ENCODE data around the gene CD58.
"Not testable (repeated sequence)": the region's sequence is repeated elsewhere in the genome, so short reads cannot be mapped to it uniquely, and the experiment has no call there.

The CD58 gene

DNA sequence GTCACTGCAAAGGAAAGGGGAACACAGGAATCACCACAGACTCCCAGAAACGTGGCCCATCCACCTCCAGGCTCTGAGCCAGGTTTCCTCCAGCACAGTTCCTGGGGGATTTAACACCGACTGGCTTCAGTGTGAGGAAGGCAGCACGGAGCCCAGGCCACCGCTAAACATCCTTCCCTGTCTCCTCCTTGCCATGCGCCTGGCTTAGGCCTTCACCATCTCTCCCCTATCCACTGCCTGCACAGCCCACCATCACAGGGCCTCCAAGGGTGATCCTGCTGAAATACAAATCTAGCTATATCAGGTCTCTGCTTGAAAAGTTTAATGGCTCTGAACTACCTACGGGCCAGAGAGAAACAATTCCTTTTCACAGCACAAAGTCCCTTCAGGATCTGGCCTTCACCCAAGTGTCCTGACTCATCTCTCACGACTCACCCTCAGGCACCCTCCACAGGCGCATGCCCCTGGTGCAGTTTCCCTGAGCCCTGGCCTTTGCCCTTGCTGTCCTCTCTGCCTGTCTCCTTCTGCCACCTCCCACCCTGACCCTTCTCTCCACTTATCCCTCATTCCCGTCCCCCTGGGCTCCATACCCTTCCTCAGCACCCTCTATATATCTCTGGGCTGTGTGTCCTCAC, 18.4 kb upstream of the CD58 start:
- not testable (repeated sequence) for H3K4me3 Mint-ChIP-seq; H3K27me3 Mint-ChIP-seq; H3K27ac Mint-ChIP-seq; DNase-seq; H3K36me3 Mint-ChIP-seq (ENCODE audit: insufficient read depth); H3K9me3 Mint-ChIP-seq; ATAC-seq (replicated peaks); H3K4me1 Mint-ChIP-seq (ENCODE audit: low read depth in 2 of 2)

GRCh38 chr1:116587501-116588227, 16.8 kb upstream of the CD58 start:
- DNase-seq (no peak), ATAC-seq (replicated peaks) (no peak)
- Mint-ChIP-seq H3K9me3 (no peaks in the 10 kb centered on the region), H3K36me3 (ENCODE audit: insufficient read depth) (no peaks in the 10 kb centered on the region), H3K4me1 (ENCODE audit: low read depth in 2 of 2) (no peaks in the 10 kb centered on the region), H3K27ac (no peak overlapping the region), H3K27me3 (peaks cover 0 to 10% of the 10 kb centered on the region in 2 donors), H3K4me3 (no peak overlapping the region)

GRCh38 chr1:116586741-116587143, 15.9 kb upstream of the CD58 start:
- Mint-ChIP-seq H3K27ac (no peak overlapping the region), H3K9me3 (no peaks in the 10 kb centered on the region), H3K4me1 (ENCODE audit: low read depth in 2 of 2) (no peaks in the 10 kb centered on the region), H3K4me3 (no peak overlapping the region), H3K36me3 (ENCODE audit: insufficient read depth) (no peaks in the 10 kb centered on the region), H3K27me3 (peaks cover 0 to 20% of the 10 kb centered on the region in 2 donors)
- no peak for DNase-seq
- ATAC-seq (replicated peaks), result no peak

GRCh38 chr1:116585886-116586285, 15.1 kb upstream of the CD58 start:
- H3K27me3 Mint-ChIP-seq, result peaks cover 0 to 23% of the 10 kb centered on the region in 2 donors
- DNase-seq (no peak), ATAC-seq (replicated peaks) (no peak)
- no peaks in the 10 kb centered on the region for H3K9me3 Mint-ChIP-seq
- H3K27ac Mint-ChIP-seq, result no peak overlapping the region
- H3K4me1 Mint-ChIP-seq (ENCODE audit: low read depth in 2 of 2), result no peaks in the 10 kb centered on the region
- H3K4me3 Mint-ChIP-seq, result no peak overlapping the region
- no peaks in the 10 kb centered on the region for H3K36me3 Mint-ChIP-seq (ENCODE audit: insufficient read depth)

GRCh38 chr1:116581323-116581885, 10.6 kb upstream of the CD58 start:
- Mint-ChIP-seq H3K36me3 (ENCODE audit: insufficient read depth) (no peaks in the 10 kb centered on the region), H3K9me3 (no peaks in the 10 kb centered on the region), H3K27ac (no peak overlapping the region), H3K4me3 (no peak overlapping the region), H3K27me3 (peaks cover 0 to 30% of the 10 kb centered on the region in 2 donors), H3K4me1 (ENCODE audit: low read depth in 2 of 2) (no peaks in the 10 kb centered on the region)
- DNase-seq (no peak), ATAC-seq (replicated peaks) (no peak)

DNA sequence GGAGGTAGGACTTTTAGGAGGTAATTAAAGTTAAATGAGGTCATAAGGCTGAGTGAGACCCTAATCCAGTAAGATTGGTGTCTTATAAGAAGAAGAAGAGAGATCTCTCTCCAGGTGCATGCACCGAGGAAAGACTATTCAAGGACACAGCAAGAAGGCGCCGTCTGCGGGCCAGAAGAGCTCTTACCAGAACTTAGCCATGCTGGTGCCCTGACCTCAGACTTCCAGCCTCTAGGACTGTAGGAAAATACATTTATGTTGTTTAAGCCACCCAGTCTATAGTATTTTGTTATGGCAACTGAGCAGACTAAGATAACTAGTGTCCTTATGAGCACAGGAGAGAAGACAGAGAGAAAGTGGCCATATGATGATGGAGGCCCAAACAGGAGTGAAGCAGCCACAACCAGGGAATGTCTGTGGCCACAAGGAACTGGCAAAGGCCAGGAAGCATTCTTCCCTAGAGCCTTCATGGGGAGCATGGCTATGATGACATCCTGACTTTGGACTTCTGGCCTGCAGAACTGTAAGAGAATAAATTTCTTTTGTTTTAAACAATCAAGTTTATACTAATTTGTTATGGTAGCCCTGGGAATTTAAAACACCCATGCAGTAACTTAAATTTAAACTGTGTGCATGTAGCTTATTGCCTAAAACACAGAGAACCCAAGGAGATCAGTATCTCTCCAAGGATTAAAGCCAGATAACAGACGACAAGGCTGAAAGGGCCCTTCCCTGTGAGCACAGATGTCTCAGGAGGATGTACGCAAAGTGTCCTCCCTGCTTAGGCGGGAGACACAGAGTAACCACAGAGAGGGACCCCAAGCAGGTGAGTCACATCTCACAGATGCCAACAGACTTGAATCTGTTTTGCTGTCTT, 9.9 kb upstream of the CD58 start:
- DNase-seq (no peak), ATAC-seq (replicated peaks) (no peak)
- H3K9me3 Mint-ChIP-seq, result no peaks in the 10 kb centered on the region
- H3K27ac Mint-ChIP-seq, result no peak overlapping the region
- no peak overlapping the region for H3K4me3 Mint-ChIP-seq
- peaks cover 0 to 34% of the 10 kb centered on the region in 2 donors for H3K27me3 Mint-ChIP-seq
- no peaks in the 10 kb centered on the region for H3K4me1 Mint-ChIP-seq (ENCODE audit: low read depth in 2 of 2)
- no peaks in the 10 kb centered on the region for H3K36me3 Mint-ChIP-seq (ENCODE audit: insufficient read depth)

DNA sequence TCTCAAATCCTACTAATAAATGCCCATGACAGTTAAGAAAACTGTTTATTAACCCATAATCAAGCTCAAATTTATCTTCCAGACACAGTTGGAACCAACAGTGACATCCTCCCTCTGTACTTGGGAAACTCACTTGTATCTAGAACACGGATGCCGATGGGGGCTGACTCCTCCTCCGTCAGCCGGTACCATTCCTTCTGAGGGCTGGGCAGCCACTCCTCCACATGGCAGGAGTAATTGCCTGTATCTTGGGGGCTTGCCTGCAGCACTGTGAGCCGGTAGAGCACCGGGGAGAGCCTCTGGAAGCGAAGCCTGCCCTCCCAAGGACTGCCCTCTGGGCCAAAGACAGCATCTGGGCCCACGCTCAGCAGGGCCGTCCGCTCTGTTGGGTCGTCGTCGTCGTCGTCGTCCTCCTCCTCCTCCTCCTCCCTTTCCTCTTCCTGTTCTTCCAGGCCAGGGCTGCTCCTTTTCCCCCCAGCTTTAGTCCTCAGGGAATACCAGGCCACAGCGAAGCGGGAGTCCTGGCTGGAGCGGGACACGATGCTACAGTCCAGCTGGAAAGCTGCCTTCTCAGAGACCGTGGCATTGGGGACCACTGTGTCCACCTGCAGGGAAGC, 8.5 kb upstream of the CD58 start:
- H3K36me3 Mint-ChIP-seq (ENCODE audit: insufficient read depth), result no peaks in the 10 kb centered on the region
- H3K4me3 Mint-ChIP-seq, result no peak overlapping the region
- ATAC-seq (replicated peaks), result no peak
- H3K27ac Mint-ChIP-seq, result no peak overlapping the region
- H3K4me1 Mint-ChIP-seq (ENCODE audit: low read depth in 2 of 2), result peaks cover 2 to 5% of the 10 kb centered on the region in 2 donors
- H3K9me3 Mint-ChIP-seq, result no peaks in the 10 kb centered on the region
- H3K27me3 Mint-ChIP-seq, result peaks cover 0 to 34% of the 10 kb centered on the region in 2 donors
- DNase-seq, result no peak

DNA sequence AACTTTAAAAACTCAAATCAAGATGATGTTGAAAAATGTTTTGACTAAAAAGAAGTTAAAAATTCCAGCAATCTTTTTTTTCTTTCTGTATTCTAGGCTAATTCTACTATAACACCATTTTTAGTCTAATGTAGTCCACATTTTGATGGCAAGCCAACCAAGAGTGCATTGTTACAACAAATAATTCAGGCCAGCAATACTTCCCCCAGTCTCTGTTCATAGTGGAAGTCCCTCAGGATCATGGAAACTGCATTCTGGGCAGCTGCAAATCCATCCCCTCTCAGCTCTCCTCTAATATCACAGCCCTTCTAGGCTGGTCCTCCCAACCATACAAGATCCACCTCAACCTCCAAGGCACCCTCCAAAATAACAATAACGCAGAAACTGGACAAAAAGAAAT, 7.8 kb upstream of the CD58 start:
- Mint-ChIP-seq H3K36me3 (ENCODE audit: insufficient read depth) (no peaks in the 10 kb centered on the region), H3K4me1 (ENCODE audit: low read depth in 2 of 2) (peaks cover 2 to 5% of the 10 kb centered on the region in 2 donors), H3K27ac (no peak overlapping the region), H3K27me3 (peaks cover 0 to 34% of the 10 kb centered on the region in 2 donors), H3K9me3 (no peaks in the 10 kb centered on the region), H3K4me3 (no peak overlapping the region)
- ATAC-seq (replicated peaks), result no peak
- no peak for DNase-seq

DNA sequence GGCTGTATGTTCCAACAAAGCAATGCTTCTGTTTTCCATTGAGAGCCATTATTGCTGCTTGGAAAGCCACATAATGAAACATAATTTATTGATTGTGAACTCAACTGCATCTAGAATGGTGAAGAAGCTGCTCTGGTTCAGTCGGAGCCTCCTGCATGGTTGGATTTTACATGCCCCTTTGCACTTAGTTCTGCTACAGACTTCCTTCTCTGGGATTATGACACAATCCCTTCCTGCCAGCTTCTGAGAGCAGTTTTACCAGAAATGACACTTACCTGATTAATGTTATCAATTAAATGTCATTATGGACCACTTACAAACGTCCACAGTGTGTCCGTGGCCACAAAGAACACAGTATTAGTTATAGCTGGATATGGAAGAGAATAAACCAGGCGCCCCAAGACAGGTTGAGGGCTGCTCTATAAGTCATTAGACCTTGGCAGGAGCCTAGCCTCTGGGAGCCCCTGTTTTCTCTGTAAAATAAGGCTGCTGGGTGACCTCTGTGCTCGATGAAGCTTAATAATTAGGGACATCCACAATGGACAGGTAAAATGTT, 7.0 kb upstream of the CD58 start:
- Mint-ChIP-seq H3K27ac (no peak overlapping the region), H3K9me3 (no peaks in the 10 kb centered on the region), H3K36me3 (ENCODE audit: insufficient read depth) (no peaks in the 10 kb centered on the region), H3K4me3 (no peak overlapping the region), H3K4me1 (ENCODE audit: low read depth in 2 of 2) (peaks cover 2 to 5% of the 10 kb centered on the region in 2 donors), H3K27me3 (peaks cover 0 to 34% of the 10 kb centered on the region in 2 donors)
- DNase-seq (no peak), ATAC-seq (replicated peaks) (no peak)

DNA sequence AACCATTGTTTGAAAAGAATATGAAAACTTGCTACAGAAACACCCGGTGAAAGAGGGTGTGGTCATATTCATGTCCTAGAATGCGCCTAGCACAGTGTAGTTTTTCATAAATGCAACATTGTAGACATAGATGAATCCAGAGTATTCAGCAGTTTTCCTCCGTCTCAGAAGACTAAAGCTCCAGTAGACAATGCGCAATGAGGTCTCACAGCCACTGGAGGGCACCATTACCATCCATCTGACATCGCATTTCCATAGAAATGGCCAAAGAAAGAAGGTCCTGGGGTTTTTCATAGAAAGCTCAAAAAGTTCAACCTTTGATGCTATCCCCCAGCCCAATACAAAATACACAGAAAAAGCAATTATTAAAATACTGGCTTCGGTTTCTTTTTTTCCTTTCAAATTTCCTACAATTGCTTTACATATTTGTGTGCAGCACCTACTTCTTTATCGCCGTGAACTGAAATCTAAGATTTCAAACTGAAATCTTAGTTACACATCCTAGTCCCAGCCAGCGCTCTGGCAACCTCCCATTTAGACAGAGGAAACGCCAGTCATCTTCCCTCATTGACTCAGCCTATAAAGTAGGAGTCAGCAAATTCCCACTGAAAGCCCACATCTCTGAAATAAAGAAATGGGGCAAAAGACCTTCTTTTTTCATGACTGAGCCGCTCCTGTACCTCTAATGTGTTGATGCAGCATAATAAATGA, 3.9 kb upstream of the CD58 start:
- DNase-seq (peak; percentile 39 to 54 (median 49)), ATAC-seq (replicated peaks) (no peak)
- H3K4me3 Mint-ChIP-seq, result no peak overlapping the region
- H3K4me1 Mint-ChIP-seq (ENCODE audit: low read depth in 2 of 2), result peaks cover 15% of the 10 kb centered on the region in 2 donors
- H3K36me3 Mint-ChIP-seq (ENCODE audit: insufficient read depth), result peaks cover 18% of the 10 kb centered on the region
- H3K27me3 Mint-ChIP-seq, result peaks cover 0 to 20% of the 10 kb centered on the region in 2 donors
- H3K9me3 Mint-ChIP-seq, result no peaks in the 10 kb centered on the region
- no peak overlapping the region for H3K27ac Mint-ChIP-seq

- H3K4me3 Mint-ChIP-seq, result no peak overlapping the region
- no peak overlapping the region for H3K27ac Mint-ChIP-seq
Measured at GRCh38 chr1:116573431-116574095, 2.7 kb upstream of the CD58 start.

More at GRCh38 chr1:116573431-116574095, 2.7 kb upstream of the CD58 start:
- peaks cover 0 to 20% of the 10 kb centered on the region in 2 donors for H3K27me3 Mint-ChIP-seq
- no peaks in the 10 kb centered on the region for H3K9me3 Mint-ChIP-seq
- peaks cover 26 to 27% of the 10 kb centered on the region in 2 donors for H3K4me1 Mint-ChIP-seq (ENCODE audit: low read depth in 2 of 2)
- DNase-seq, result no peak
- ATAC-seq (replicated peaks), result no peak
- peaks cover 23% of the 10 kb centered on the region for H3K36me3 Mint-ChIP-seq (ENCODE audit: insufficient read depth)
